Activated effector memory CD4-positive, alpha-beta T cell treated with Interleukin-2 at 50 U/mL for 16 hours (primary cell): Measurements from ENCODE around the gene ZNF263.
A peak's percentile ranks its signal among the peaks of the same experiment; 100 is the strongest.
"Not testable (repeated sequence)": the region's sequence is repeated elsewhere in the genome, so short reads cannot be mapped to it uniquely, and the experiment has no call there.

Experiments
- DNase-seq: peaks from one replicate; pipeline ENCODE4 v3.0.0-alpha.2; 2020

ZNF263 gene

DNA sequence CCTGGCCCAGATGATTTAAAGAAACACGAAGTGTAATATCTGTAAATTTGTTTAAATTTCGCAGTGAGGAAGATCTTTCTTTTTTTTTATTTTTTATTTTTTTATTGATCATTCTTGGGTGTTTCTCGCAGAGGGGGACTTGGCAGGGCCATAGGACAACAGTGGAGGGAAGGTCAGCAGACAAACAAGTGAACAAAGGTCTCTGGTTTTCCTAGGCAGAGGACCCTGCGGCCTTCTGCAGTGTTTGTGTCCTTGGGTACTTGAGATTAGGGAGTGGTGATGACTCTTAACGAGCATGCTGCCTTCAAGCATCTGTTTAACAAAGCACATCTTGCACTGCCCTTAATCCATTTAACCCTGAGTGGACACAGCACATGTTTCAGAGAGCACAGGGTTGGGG is 12.6 kb upstream of the ZNF263 start:
- not testable (repeated sequence) for DNase-seq

GRCh38 chr16:3271281-3271680 is 12.0 kb upstream of the ZNF263 start:
- not testable (repeated sequence) for DNase-seq

DNA sequence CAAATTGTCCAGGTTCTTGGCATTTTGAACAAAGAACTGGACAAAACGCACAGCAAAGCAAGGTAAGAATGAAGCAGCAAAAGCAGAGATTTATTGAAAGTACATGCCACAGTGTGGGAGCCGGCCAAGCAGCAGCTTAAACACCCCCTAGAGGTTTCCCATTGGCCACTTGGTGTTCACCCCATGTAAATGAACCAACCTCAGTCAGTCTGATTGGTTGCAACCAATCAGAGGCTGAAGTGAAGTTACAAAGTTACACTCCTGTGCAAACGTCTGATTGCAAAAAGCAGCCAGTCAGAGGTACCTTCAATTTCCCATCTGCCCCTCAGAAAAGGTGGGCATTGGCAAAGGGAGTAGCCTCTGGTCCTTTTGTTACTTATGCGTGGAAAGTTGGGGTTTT is 8.8 kb upstream of the ZNF263 start:
- DNase-seq: no peak

- DNase-seq: no peak
Observed at GRCh38 chr16:3274947-3275346, 8.3 kb upstream of the ZNF263 start.

DNA sequence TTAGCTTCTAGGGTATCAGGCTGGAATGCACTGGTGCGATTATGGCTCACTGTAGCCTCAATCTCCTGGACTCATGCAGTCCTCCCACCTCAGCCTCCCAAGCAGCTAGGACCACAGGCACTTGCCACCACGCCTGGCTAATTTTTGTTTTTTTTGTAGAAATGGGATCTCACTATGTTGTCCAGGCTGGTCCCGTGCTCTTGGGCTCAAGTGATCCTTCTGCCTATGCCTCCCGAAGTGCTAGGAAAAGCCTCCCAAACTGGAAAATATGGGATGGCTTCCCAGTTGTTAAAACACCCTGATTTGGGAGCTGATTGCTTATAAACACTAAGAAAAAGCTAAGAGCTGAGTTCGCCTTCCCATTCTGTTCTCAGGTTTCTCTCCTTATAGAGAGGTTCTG is 6.6 kb upstream of the ZNF263 start:
- DNase-seq: no peak

GRCh38 chr16:3281222-3281820 is 2.0 kb upstream of the ZNF263 start:
- DNase-seq: no peak

DNA sequence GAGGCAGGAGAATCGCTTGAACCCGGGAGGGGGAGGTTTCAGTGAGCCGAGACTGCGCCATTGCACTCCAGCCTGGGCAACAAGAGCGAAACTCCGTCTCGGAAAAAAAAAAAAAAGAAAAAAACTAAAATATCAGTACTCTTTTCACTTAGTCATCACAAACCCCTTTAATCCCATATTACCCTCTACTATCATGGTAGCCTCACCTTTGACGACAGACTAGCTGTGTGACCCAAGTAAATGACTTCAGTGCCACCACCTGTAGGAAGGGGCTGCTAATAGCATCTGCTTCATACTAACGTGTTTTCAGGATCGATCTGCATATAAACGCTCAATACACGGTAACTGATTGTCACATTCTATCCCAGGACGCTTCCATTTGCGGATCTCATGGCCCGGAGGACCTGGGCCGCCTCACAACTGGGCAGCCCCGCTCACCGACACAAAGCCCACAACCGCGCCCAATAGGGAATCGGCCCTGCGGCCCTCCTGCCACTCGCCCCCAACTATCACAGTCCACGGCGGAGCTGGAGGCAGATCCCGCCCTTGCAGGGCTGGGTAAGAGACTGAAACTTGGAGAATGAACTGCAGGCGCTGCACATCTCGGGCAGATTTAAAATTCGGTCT is 1.1 kb upstream of the ZNF263 start:
- no peak for DNase-seq

DNA sequence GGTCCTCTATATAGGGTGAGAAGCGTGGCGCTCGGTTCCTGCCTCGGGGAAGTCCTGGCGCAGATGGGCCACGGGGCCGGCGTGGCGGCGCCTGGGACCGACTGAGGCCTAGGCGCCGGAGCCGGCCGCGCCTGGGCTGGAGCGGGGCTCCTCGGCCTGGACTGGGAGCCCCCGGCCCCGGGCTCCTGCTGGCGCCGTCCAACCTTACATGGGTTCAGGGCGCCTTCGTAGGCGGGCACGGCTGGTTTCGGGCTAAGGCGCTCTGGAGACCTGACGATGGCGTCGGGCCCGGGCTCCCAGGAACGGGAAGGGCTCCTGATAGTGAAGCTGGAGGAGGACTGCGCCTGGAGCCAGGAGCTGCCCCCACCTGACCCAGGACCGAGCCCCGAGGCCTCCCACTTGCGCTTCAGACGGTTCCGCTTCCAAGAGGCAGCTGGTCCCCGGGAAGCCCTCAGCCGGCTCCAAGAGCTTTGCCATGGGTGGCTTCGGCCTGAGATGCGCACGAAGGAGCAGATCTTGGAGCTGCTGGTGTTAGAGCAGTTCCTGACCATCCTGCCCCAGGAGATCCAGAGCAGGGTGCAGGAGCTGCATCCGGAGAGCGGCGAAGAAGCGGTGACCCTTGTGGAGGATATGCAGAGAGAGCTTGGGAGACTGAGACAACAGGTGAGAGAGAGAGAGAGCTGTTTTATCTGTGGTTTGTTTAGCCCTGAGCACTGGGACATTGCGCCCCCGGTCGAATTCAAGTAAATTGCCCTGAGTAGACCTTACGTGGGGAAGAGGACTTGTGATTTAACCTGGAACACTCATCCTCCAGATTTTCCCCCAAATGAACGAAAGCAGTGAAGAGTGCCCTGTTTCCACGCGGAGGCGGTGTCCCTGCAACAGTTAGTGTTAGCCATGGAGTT is 504 bp downstream of the ZNF263 start:
- DNase-seq: no peak

DNA sequence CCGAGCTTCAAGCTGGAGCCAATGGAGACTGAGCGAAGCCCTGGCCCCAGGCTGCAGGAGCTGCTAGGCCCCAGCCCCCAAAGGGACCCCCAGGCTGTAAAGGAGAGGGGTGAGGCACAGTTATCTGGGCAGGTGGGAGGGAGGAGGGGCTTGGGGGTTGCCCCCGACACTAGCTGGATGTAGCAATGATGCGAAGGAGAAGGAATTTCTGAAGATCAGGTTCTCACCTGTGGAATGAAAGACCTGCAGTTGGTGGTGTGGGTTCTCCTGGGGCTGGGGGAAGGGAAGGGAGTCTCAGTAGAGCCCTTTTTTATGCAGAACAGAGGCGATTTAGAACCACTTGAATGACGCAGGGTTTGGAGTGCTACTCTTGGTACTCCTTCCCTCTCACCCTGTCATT is 1.8 kb downstream of the ZNF263 start:
- no peak for DNase-seq

- no peak for DNase-seq
Observed at GRCh38 chr16:3289998-3290673, 6.8 kb downstream of the ZNF263 start.

DNA sequence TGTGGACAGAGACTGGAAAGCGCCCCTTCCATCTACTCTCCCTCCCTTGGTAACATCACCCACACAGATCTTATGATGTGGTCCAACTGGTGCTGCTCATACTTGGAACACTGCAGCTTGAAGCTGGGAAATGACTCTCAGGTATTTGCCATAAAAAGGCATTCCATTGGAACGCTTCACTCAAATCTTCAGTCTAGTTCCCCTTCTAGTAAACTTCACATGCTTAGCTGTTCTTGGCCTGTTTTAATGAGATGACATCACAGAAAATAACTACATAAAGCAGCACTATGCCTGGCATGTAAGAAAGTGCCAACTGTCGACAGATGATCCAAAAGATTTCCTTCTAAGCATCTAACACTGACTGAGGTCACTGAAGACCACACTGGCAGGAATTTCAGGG is 9.3 kb downstream of the ZNF263 start:
- no peak for DNase-seq

DNA sequence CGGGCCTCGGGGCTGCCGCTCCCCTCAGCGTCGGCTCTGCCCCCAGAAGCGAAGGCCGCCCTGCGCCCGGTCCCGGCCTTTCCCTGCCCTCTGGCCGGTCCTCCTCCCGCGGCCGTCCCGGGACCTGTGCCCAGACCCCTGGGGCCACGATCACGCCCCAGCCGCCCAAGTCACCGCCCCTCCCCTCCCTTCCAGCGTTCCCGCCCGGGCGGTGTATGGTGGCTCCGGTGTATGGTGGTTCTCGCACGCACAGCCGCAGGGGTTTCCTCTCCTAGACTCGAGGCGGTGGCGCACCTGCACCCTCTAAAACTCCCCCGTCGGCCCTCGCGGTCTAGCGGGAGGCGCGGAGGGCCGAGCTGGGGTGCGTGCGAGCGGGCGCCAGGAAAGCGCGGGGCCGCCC is 11.9 kb downstream of the ZNF263 start:
- no peak for DNase-seq

- DNase-seq: no peak
Observed at GRCh38 chr16:3295783-3296182, 12.5 kb downstream of the ZNF263 start.

DNA sequence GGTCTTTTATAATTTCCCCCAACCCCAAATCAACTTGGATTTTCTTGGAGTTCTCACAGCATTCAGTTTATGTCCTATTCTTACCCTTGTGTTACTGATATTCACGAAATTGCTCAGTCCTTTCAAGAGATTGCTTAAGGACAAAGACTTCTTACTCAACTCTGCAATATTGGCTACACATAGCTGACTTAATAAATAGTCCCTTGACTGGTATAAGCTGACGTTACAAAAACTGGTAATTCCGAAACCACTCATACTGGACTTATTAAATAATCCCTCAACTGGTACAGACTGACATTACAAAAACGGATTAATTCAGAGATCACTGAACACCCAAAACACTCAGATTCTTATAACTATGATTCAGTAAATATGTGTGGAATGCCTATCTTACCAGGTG is 21.1 kb downstream of the ZNF263 start:
- no peak for DNase-seq

GRCh38 chr16:3305109-3306068 is 22.1 kb downstream of the ZNF263 start, which contains the start of the genes TIGD7 and ZNF75A:
Gene TIGD7, minus strand, starts transcription at chr16:3305430. Its CDS starts 4,816 bp downstream, at chr16:3300614.
Gene ZNF75A, plus strand, starts transcription at chr16:3305497. Its CDS starts 2,932 bp downstream, at chr16:3308429.
- peak; percentile 72 for DNase-seq

- no peak for DNase-seq
Observed at GRCh38 chr16:3306078-3306477, 22.8 kb downstream of the ZNF263 start.

- no peak for DNase-seq
Observed at GRCh38 chr16:3311496-3311895, 28.2 kb downstream of the ZNF263 start.

DNA sequence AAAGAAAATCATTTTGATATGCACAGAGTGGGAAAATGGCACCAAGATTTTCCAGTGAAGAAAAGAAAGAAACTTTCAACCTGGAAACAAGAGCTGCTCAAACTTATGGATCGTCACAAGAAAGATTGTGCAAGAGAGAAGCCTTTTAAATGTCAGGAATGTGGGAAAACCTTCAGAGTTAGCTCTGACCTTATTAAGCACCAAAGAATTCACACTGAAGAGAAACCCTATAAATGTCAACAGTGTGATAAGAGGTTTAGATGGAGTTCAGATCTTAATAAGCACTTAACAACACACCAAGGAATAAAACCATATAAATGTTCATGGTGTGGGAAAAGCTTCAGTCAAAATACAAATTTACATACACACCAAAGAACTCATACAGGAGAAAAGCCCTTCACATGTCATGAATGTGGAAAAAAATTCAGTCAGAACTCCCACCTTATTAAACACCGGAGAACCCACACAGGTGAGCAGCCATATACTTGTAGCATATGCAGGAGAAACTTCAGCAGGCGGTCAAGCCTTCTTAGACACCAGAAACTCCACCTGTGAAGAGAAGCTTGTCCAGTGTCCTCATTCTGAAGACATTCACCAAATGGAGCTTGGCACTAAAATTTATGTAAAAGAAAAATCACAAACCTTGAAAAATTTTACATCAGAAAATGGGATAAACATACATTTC is 34.2 kb downstream of the ZNF263 start:
- DNase-seq: no peak

GRCh38 chr16:3321816-3322215 is 38.5 kb downstream of the ZNF263 start:
- no peak for DNase-seq

GRCh38 chr16:3327514-3327913 is 44.2 kb downstream of the ZNF263 start:
- no peak for DNase-seq

- DNase-seq: no peak
Observed at GRCh38 chr16:3328104-3328503, 44.8 kb downstream of the ZNF263 start.
